Measurements from ENCODE around the gene SSBP2.

GRCh38 chr5:81513473-81513872 is 237.4 kb downstream of the SSBP2 start:
- no peak for TF ChIP-seq CTCF (IDR thresholded peaks at IDR 0.05)
- no peak for TF ChIP-seq POLR2AphosphoS5 (IDR thresholded peaks at IDR 0.05)
